ENCODE measurements around the gene IMPACT. TPM values are rescaled to one million over a fixed set of nuclear protein-coding genes. Genes with fewer than 3 reads are reported as not detected.

Gene IMPACT
- total RNA-seq, 2 experiments from 2014 or later, result 8.4 to 10.6 TPM

GRCh38 chr18:24470805-24471204, 44.3 kb downstream of the IMPACT start:
- no peaks in the 10 kb centered on the region for H3K9me3 ChIP-seq (ENCODE audit: control insufficient read depth in 1 of 2, insufficient read depth in 1 of 2, low read length in 2 of 2)
- H3K9me3 Mint-ChIP-seq, result no peaks in the 10 kb centered on the region
- H3K27ac ChIP-seq (ENCODE audit: low read depth in 1 of 2, low read length in 2 of 2), result no peak overlapping the region
- POLR2A ChIA-PET, result no interaction called here
- H3K36me3 ChIP-seq (ENCODE audit: insufficient read depth, low read length), result no peaks in the 10 kb centered on the region
- ATAC-seq (ENCODE audit: poor library complexity) (no peak), DNase-seq (no peak)
- no peak overlapping the region for H3K27ac Mint-ChIP-seq
- no peaks in the 10 kb centered on the region for H3K4me1 ChIP-seq (ENCODE audit: insufficient read depth, low read length)
- no peak overlapping the region for H3K4me3 ChIP-seq (ENCODE audit: low read length)
- no peaks in the 10 kb centered on the region for H3K36me3 Mint-ChIP-seq (ENCODE audit: low read depth)
- peaks cover 7% of the 10 kb centered on the region for H3K4me1 Mint-ChIP-seq (ENCODE audit: low read depth)
- no peaks in the 10 kb centered on the region for H3K27me3 Mint-ChIP-seq
- intact Hi-C loops (cut with DNase I, micrococcal nuclease), result no loop called here
- CTCF ChIA-PET, result no interaction called here
- TF ChIP-seq CTCF (IDR thresholded peaks at IDR 0.05), result no peak
- H3K4me3 Mint-ChIP-seq, result no peak overlapping the region
- H3K27me3 ChIP-seq (ENCODE audit: control insufficient read depth in 1 of 2, insufficient read depth in 2 of 2, low read length in 2 of 2), result no peaks in the 10 kb centered on the region

GRCh38 chr18:24472591-24472990, 46.1 kb downstream of the IMPACT start:
- no peaks in the 10 kb centered on the region for H3K27me3 Mint-ChIP-seq
- H3K4me1 ChIP-seq (ENCODE audit: insufficient read depth, low read length), result no peaks in the 10 kb centered on the region
- H3K4me3 Mint-ChIP-seq, result no peak overlapping the region
- H3K4me3 ChIP-seq (ENCODE audit: low read length), result no peak overlapping the region
- ChIA-PET CTCF (no interaction called here), POLR2A (no interaction called here)
- H3K36me3 Mint-ChIP-seq (ENCODE audit: low read depth), result no peaks in the 10 kb centered on the region
- peaks cover 17% of the 10 kb centered on the region for H3K4me1 Mint-ChIP-seq (ENCODE audit: low read depth)
- DNase-seq, result no peak
- H3K9me3 Mint-ChIP-seq, result no peaks in the 10 kb centered on the region
- H3K27ac ChIP-seq (ENCODE audit: low read depth in 1 of 2, low read length in 2 of 2), result no peak overlapping the region
- H3K9me3 ChIP-seq (ENCODE audit: control insufficient read depth in 1 of 2, insufficient read depth in 1 of 2, low read length in 2 of 2), result no peaks in the 10 kb centered on the region
- H3K36me3 ChIP-seq (ENCODE audit: insufficient read depth, low read length), result no peaks in the 10 kb centered on the region
- ATAC-seq (ENCODE audit: poor library complexity), result no peak
- intact Hi-C loops (cut with DNase I, micrococcal nuclease), result no loop called here
- no peak overlapping the region for H3K27ac Mint-ChIP-seq
- TF ChIP-seq CTCF (IDR thresholded peaks at IDR 0.05), result no peak
- H3K27me3 ChIP-seq (ENCODE audit: control insufficient read depth in 1 of 2, insufficient read depth in 2 of 2, low read length in 2 of 2), result no peaks in the 10 kb centered on the region

- no peak overlapping the region for H3K4me3 Mint-ChIP-seq
- POLR2A ChIA-PET, result interaction anchor here (0.6 to 1.1 kb wide), 2 partner anchors 13 to 186 kb away, joined by 4 to 5 read pairs; no protein-coding TSS in a partner anchor
- CTCF ChIA-PET, result no interaction called here
Observed at GRCh38 chr18:24474406-24474805, 47.9 kb downstream of the IMPACT start.

More at GRCh38 chr18:24474406-24474805, 47.9 kb downstream of the IMPACT start:
- DNase-seq (no peak), ATAC-seq (ENCODE audit: poor library complexity) (no peak)
- TF ChIP-seq CTCF (IDR thresholded peaks at IDR 0.05), result no peak
- no peaks in the 10 kb centered on the region for H3K9me3 ChIP-seq (ENCODE audit: control insufficient read depth in 1 of 2, insufficient read depth in 1 of 2, low read length in 2 of 2)
- no peak overlapping the region for H3K27ac ChIP-seq (ENCODE audit: low read depth in 1 of 2, low read length in 2 of 2)
- no peaks in the 10 kb centered on the region for H3K36me3 ChIP-seq (ENCODE audit: insufficient read depth, low read length)
- Mint-ChIP-seq H3K27me3 (no peaks in the 10 kb centered on the region), H3K36me3 (ENCODE audit: low read depth) (no peaks in the 10 kb centered on the region), H3K4me1 (ENCODE audit: low read depth) (peaks cover 17% of the 10 kb centered on the region), H3K9me3 (no peaks in the 10 kb centered on the region), H3K27ac (no peak overlapping the region)
- no peaks in the 10 kb centered on the region for H3K4me1 ChIP-seq (ENCODE audit: insufficient read depth, low read length)
- H3K27me3 ChIP-seq (ENCODE audit: control insufficient read depth in 1 of 2, insufficient read depth in 2 of 2, low read length in 2 of 2), result no peaks in the 10 kb centered on the region
- no peak overlapping the region for H3K4me3 ChIP-seq (ENCODE audit: low read length)
- intact Hi-C loops (cut with DNase I, micrococcal nuclease), result no loop called here
